A549 (cell line): ENCODE results near the gene MGME1. TPM values are rescaled to one million over a fixed set of nuclear protein-coding genes. Genes with fewer than 3 reads are reported as not detected.

Experiments used
- ATAC-seq, 2 experiments: fragments of 200-7000 bp in 1 of 2; fragments of >200 bp in 1 of 2; cut with Nextera tagmentation in 1 of 2; cut with Tn5 transposase in 1 of 2; 3 replicates each; pipeline versions ENCODE4 v1.8.0 to v1.9.1; 2018 to 2020; ENCODE audit warnings: mild to moderate bottlenecking in 1 of 2, moderate library complexity in 1 of 2
- CTCF ChIA-PET: fragments of 300-600 bp; sonication (Branson Sonifier 250); formaldehyde crosslinking; extraction: SDS; loops from one replicate; lab custom pipeline; 2021; ENCODE audit warnings: antibody characterized with exemption, inconsistent platforms; lab: Yijun Ruan, JAX
- POLR2A ChIA-PET: fragments of 350-600 bp; formaldehyde crosslinking; extraction: SDS; loops from one replicate; lab custom pipeline; 2021; ENCODE audit warnings: antibody characterized with exemption, inconsistent platforms; lab: Yijun Ruan, JAX
- DNase-seq, 2 experiments: peaks; one replicate each; pipeline versions ENCODE4 v3.0.0 to v3.0.0-alpha.2; 2011 to 2016; ENCODE audit warnings: low read depth in 1 of 2, low spot score in 1 of 2
- FAIRE-seq: peaks from 2 replicates; lab custom pipeline; 2011; peaks lifted over from hg19 to GRCh38; lab: Jason Lieb, UNC
- H3K27ac ChIP-seq, 2 experiments: fragments of >200 bp; sonication (Bioruptor Twin); formaldehyde crosslinking; 3 replicates each; pipeline ENCODE4 v1.5.1; 2016 to 2017
- H3K4me1 ChIP-seq: fragments of >200 bp; sonication (Bioruptor Twin); formaldehyde crosslinking; 3 replicates; pipeline ENCODE4 v1.6.1; 2016
- H3K4me2 ChIP-seq: fragments of >200 bp; sonication (Bioruptor Twin); formaldehyde crosslinking; 3 replicates; pipeline ENCODE4 v1.6.1; 2016
- H3K4me3 ChIP-seq: fragments of >200 bp; sonication (Bioruptor Twin); formaldehyde crosslinking; 3 replicates; pipeline ENCODE4 v1.5.1; 2016
- H3K9me3 ChIP-seq: fragments of >200 bp; sonication (Bioruptor Twin); formaldehyde crosslinking; 3 replicates; pipeline ENCODE4 v1.6.1; 2016
- CBX8 ChIP-seq: fragments of 200-600 bp; sonication (generic); IDR thresholded peaks from 2 replicates; pipeline ENCODE4 v1.6.1; 2016
- CEBPB ChIP-seq, 2 experiments: fragments of >200 bp in 1 of 2; sonication (Bioruptor Twin) in 1 of 2; formaldehyde crosslinking in 1 of 2; IDR thresholded peaks; 2 replicates each; pipeline ENCODE4 v1.6.1; 2012 to 2016
- CHD2 ChIP-seq: fragments of 150-350 bp; IDR thresholded peaks from 2 replicates; pipeline ENCODE4 v1.6.1; 2014; ENCODE audit warnings: low read length; ENCODE audit not compliant: partially characterized antibody
- CHD4 ChIP-seq: fragments of 200-600 bp; sonication (generic); IDR thresholded peaks from 2 replicates; pipeline ENCODE4 v1.6.1; 2016; ENCODE audit warnings: antibody characterized with exemption, mild to moderate bottlenecking, borderline replicate concordance
- CTCF ChIP-seq: fragments of >200 bp; sonication (Bioruptor Twin); formaldehyde crosslinking; IDR thresholded peaks from 3 replicates; pipeline ENCODE4 v1.5.1; 2016
- EHF ChIP-seq: fragments of 250-450 bp; sonication (Bioruptor Pico); IDR thresholded peaks from 2 replicates; pipeline ENCODE4 v1.5.0; 2020; ENCODE audit warnings: mild to moderate bottlenecking
- ELK1 ChIP-seq: fragments of 150-350 bp; IDR thresholded peaks from 2 replicates; pipeline ENCODE4 v1.6.1; 2014; ENCODE audit warnings: low read depth, mild to moderate bottlenecking, low read length
- EP300 ChIP-seq, 2 experiments: fragments of >200 bp; sonication (Bioruptor Twin); formaldehyde crosslinking; IDR thresholded peaks; 2 replicates in 1 of 2; 3 replicates in 1 of 2; pipeline ENCODE4 v1.6.1; 2016 to 2017
- HMGXB4 ChIP-seq: fragments of 250-450 bp; sonication (Bioruptor Pico); IDR thresholded peaks from 2 replicates; pipeline ENCODE4 v1.5.0; 2021; ENCODE audit warnings: mild to moderate bottlenecking, moderate library complexity, borderline replicate concordance
- KDM5A ChIP-seq: fragments of 200-600 bp; sonication (generic); IDR thresholded peaks from 2 replicates; pipeline ENCODE4 v1.6.1; 2016; ENCODE audit warnings: antibody characterized with exemption, mild to moderate bottlenecking
- MAFK ChIP-seq: fragments of 450-650 bp; IDR thresholded peaks from 2 replicates; pipeline ENCODE4 v1.6.1; 2014; ENCODE audit not compliant: partially characterized antibody
- MAX ChIP-seq: IDR thresholded peaks from 2 replicates; pipeline ENCODE4 v1.6.1; 2012
- PBX3 ChIP-seq: IDR thresholded peaks from 2 replicates; pipeline ENCODE4 v1.6.1; 2012
- PHF8 ChIP-seq: fragments of 200-600 bp; sonication (generic); IDR thresholded peaks from 2 replicates; pipeline ENCODE4 v1.6.1; 2016; ENCODE audit warnings: low read depth, mild to moderate bottlenecking, antibody characterized with exemption, moderate library complexity, borderline replicate concordance
- POLR2AphosphoS2 ChIP-seq: conservative IDR thresholded peaks from 2 replicates; pipeline ENCODE4 v1.6.1; 2012; ENCODE audit warnings: low read length, improper control_type of control experiment, inconsistent platforms
- RAD21 ChIP-seq, 2 experiments: fragments of >200 bp in 1 of 2; sonication (Bioruptor Twin) in 1 of 2; formaldehyde crosslinking in 1 of 2; IDR thresholded peaks in 1 of 2; conservative IDR thresholded peaks in 1 of 2; 2 replicates in 1 of 2; 3 replicates in 1 of 2; pipeline ENCODE4 v1.6.1; 2012 to 2018; ENCODE audit warnings: inconsistent platforms in 1 of 2
- REST ChIP-seq: fragments of 200-600 bp; sonication (generic); IDR thresholded peaks from 2 replicates; pipeline ENCODE4 v1.6.1; 2016; ENCODE audit warnings: antibody characterized with exemption, mild to moderate bottlenecking, moderate library complexity
- SMC3 ChIP-seq: fragments of >200 bp; sonication (Bioruptor Twin); formaldehyde crosslinking; IDR thresholded peaks from 3 replicates; pipeline ENCODE4 v1.6.1; 2018; ENCODE audit warnings: inconsistent platforms
- ZFP36 ChIP-seq: fragments of 450-650 bp; IDR thresholded peaks from 2 replicates; pipeline ENCODE4 v1.6.1; 2014; ENCODE audit warnings: borderline replicate concordance; ENCODE audit not compliant: partially characterized antibody
- ZNF302 ChIP-seq: fragments of 250-450 bp; sonication (Bioruptor Pico); IDR thresholded peaks from 2 replicates; pipeline ENCODE4 v1.9.0; 2021; ENCODE audit warnings: inconsistent platforms, mild to moderate bottlenecking, moderate library complexity
- WGBS: methylation state at CpG from one replicate; pipeline ENCODE4 v1.1.6; 2017; ENCODE audit errors: missing lambda C conversion rate; 5-methylcytosine and 5-hydroxymethylcytosine counted together
- polyA plus RNA-seq, 4 experiments: library from polyadenylated mRNA; depleted of rRNA in 3 of 4; stranded (reverse); fragments of >200 nt; fragmentation: RNase III in 1 of 4; extraction: RNeasy Plus Mini Kit Qiagen cat#74134 plus additional on column Dnase treatment in 1 of 4; gene quantifications; 2 replicates in 3 of 4; 3 replicates in 1 of 4; pipeline ENCODE4 v1.2.3, GENCODE V29; 2011 to 2017

The MGME1 gene
- polyA plus RNA-seq, 2 of the 4 experiments (the other 2 are of a cell fraction) = 46.6 to 47.9 TPM

GRCh38 chr20:17949899-17950298, 18.9 kb upstream of the MGME1 start:
- H3K4me2 ChIP-seq = no peak overlapping the region
- no peaks in the 10 kb centered on the region for H3K9me3 ChIP-seq
- H3K4me3 ChIP-seq = no peak overlapping the region
- no peaks in the 10 kb centered on the region for H3K4me1 ChIP-seq
- H3K27ac ChIP-seq = no peak overlapping the region
- TF ChIP-seq ZFP36 = no peak
- no peak for TF ChIP-seq RAD21 (conservative IDR thresholded peaks at IDR 0.05 in 1 of 2, IDR thresholded peaks at IDR 0.05 in 1 of 2)
- TF ChIP-seq CHD2 = no peak
- TF ChIP-seq CHD4 = no peak
- peak; percentile 3; the same call in 1 of the 2 replicates for TF ChIP-seq PHF8
- ChIA-PET POLR2A (no interaction called here), CTCF (interaction anchor here (0.6 to 3.3 kb wide), 4 partner anchors 8 to 536 kb away, joined by 3 to 14 read pairs (median 8); no protein-coding TSS in a partner anchor)
- ATAC-seq (no peak), FAIRE-seq (no peak), DNase-seq (no peak)
- 92% methylated on average over 4 of the region's 4 CpGs for WGBS

- 92% methylated on average over 6 of the region's 6 CpGs for WGBS
- FAIRE-seq (no peak), DNase-seq (no peak), ATAC-seq (no peak)
- TF ChIP-seq CEBPB (IDR thresholded peaks at IDR 0.05) (no peak), HMGXB4 (CRISPR knock-in tag) (no peak), POLR2AphosphoS2 (no peak), PBX3 (no peak), KDM5A (no peak), ELK1 (no peak), REST (no peak), MAX (no peak), SMC3 (no peak), MAFK (no peak), ZNF302 (no peak), CTCF (no peak), EP300 (IDR thresholded peaks at IDR 0.05) (no peak), CBX8 (no peak), EHF (no peak)
- Histone ChIP-seq H3K4me3 (no peak overlapping the region), H3K4me1 (no peaks in the 10 kb centered on the region; the same call in 1 of the 3 replicates), H3K4me2 (no peak overlapping the region), H3K27ac (no peak overlapping the region), H3K9me3 (no peaks in the 10 kb centered on the region)
- ChIA-PET CTCF (no interaction called here), POLR2A (no interaction called here)
Observed at GRCh38 chr20:17950670-17951069, 18.1 kb upstream of the MGME1 start.
